Measurements from ENCODE around the gene RHOG. TPM values are rescaled to one million over a fixed set of nuclear protein-coding genes. Genes with fewer than 3 reads are reported as not detected.
"Not testable (repeated sequence)": the region's sequence is repeated elsewhere in the genome, so short reads cannot be mapped to it uniquely, and the experiment has no call there.

RHOG gene
- polyA plus RNA-seq, 3 donors, result 21.9 to 31.8 (median 28.4) TPM

GRCh38 chr11:3865388-3866193 is 24.8 kb upstream of the RHOG start:
- peak; percentile 54 for DNase-seq

- no peak for DNase-seq
Observed at GRCh38 chr11:3861683-3862082, 20.9 kb upstream of the RHOG start.

- not testable (repeated sequence) for DNase-seq
Observed at GRCh38 chr11:3860898-3861393, 20.2 kb upstream of the RHOG start.

GRCh38 chr11:3860375-3860774 is 19.6 kb upstream of the RHOG start:
- no peak for DNase-seq

GRCh38 chr11:3859373-3859881 is 18.7 kb upstream of the RHOG start:
- DNase-seq, result no peak

GRCh38 chr11:3857628-3858027 is 16.9 kb upstream of the RHOG start:
- no peak for DNase-seq

- no peak for DNase-seq
Observed at GRCh38 chr11:3856856-3857553, 16.2 kb upstream of the RHOG start.

- DNase-seq, result no peak
Observed at GRCh38 chr11:3855808-3856491, 15.2 kb upstream of the RHOG start.

GRCh38 chr11:3854977-3855807 is 14.4 kb upstream of the RHOG start, which contains the start of gene STIM1:
Gene STIM1 (plus strand): TSS chr11:3855664. CDS start chr11:3856271, 607 bp downstream.
- peak; percentile 93 for DNase-seq

GRCh38 chr11:3854660-3854976 is 13.9 kb upstream of the RHOG start:
- no peak for DNase-seq

GRCh38 chr11:3853899-3854659 is 13.3 kb upstream of the RHOG start:
- DNase-seq, result no peak

- DNase-seq, result no peak
Observed at GRCh38 chr11:3853545-3853842, 12.7 kb upstream of the RHOG start.

- DNase-seq, result no peak
Observed at GRCh38 chr11:3849297-3849874, 8.6 kb upstream of the RHOG start.

GRCh38 chr11:3845670-3846069 is 4.9 kb upstream of the RHOG start:
- DNase-seq, result no peak

GRCh38 chr11:3845246-3845645 is 4.5 kb upstream of the RHOG start:
- no peak for DNase-seq

- no peak for DNase-seq
Observed at GRCh38 chr11:3843326-3843725, 2.6 kb upstream of the RHOG start.

GRCh38 chr11:3841426-3842350 is 929 bp upstream of the RHOG start:
- peak; percentile 79 for DNase-seq

GRCh38 chr11:3840004-3840869 is 522 bp downstream of the RHOG start:
- no peak for DNase-seq

Measured in renal pelvis (tissue), 4 donors.